ENCODE measurements around the gene XIST.
"Not testable (repeated sequence)": the region's sequence is repeated elsewhere in the genome, so short reads cannot be mapped to it uniquely, and the experiment has no call there.

The XIST gene

DNA sequence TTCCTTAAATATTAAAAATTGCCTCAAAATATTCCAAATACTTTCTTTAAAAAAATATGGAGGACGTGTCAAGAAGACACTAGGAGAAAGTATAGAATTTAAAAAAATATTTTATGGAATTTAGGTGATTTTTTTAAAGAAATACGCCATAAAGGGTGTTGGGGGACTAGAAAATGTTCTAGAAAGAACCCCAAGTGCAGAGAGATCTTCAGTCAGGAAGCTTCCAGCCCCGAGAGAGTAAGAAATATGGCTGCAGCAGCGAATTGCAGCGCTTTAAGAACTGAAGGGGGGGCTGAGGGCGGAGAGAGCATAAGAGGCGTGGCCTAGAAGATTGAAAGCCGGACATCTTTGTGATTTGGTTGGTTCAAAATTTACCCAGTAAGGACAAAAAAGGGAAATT lies at the start of gene XIST:
XIST (minus strand) TSS at position 248 of the 400 bp plus-strand sequence.
- ChIA-PET POLR2A (no interaction called here), CTCF (no interaction called here)
- TF ChIP-seq, protein P1, sequence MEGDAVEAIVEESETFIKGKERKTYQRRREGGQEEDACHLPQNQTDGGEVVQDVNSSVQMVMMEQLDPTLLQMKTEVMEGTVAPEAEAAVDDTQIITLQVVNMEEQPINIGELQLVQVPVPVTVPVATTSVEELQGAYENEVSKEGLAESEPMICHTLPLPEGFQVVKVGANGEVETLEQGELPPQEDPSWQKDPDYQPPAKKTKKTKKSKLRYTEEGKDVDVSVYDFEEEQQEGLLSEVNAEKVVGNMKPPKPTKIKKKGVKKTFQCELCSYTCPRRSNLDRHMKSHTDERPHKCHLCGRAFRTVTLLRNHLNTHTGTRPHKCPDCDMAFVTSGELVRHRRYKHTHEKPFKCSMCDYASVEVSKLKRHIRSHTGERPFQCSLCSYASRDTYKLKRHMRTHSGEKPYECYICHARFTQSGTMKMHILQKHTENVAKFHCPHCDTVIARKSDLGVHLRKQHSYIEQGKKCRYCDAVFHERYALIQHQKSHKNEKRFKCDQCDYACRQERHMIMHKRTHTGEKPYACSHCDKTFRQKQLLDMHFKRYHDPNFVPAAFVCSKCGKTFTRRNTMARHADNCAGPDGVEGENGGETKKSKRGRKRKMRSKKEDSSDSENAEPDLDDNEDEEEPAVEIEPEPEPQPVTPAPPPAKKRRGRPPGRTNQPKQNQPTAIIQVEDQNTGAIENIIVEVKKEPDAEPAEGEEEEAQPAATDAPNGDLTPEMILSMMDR (IDR thresholded peaks at IDR 0.05; ENCODE audit: control extremely low read depth, extremely low read depth, low read depth, missing control alignments), result no peak
- DNase-seq (ENCODE audit: extremely low spot score), result peak; percentile 35

GRCh38 chrX:73898315-73898714 lies 45.8 kb upstream of the XIST start:
- CTCF ChIA-PET; DNase-seq (ENCODE audit: extremely low spot score); POLR2A ChIA-PET: not testable (repeated sequence)

DNA sequence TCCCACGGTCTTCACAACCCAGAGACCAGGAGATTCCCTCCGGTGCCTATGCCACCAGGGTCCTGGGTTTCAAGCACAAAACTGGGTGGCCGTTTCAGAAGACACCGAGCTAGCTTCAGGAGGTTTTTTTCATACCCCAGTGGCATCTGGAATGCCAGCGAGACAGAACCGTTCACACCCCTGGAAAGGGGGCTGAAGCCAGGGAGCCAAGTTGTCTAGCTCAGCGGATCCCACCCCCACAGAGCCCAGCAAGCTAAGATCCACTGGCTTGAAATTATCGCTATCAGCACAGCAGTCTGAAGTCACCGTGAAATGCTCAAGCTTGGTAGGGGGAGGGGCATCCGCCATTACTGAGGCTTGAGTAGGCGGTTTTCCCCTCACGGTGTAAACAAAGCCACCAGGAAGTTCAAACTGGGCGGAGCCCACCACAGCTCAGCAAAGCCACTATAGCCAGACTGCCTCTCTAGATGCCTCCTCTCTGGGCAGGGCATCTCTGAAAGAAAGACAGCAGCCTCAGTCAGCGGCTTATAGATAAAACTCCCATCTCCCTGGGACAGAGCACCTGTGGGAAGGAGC lies 40.1 kb upstream of the XIST start:
- POLR2A ChIA-PET; DNase-seq (ENCODE audit: extremely low spot score): not testable (repeated sequence)
- CTCF ChIA-PET, result interaction anchor here (0.9 kb wide), 1 partner anchor 9 kb away, joined by 3 read pairs; no protein-coding TSS in a partner anchor

DNA sequence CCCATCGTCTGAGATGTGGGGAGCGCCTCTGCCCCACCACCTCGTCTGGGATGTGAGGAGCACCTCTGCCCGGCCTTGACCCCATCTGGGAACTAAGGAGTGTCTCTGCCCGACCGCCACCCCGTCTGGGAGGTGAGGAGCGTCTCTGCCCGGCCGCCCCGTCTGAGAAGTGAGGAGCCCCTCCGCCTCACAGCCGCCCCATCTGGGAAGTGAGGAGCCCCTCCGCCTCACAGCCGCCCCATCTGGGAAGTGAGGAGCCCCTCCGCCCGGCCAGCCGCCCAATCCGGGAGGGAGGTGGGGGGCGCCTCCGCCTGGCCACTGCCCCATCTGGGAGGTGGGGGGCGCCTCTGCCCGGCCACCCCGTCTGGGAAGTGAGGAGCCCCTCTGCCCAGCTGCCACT lies 29.7 kb upstream of the XIST start:
- CTCF ChIA-PET; POLR2A ChIA-PET; DNase-seq (ENCODE audit: extremely low spot score): not testable (repeated sequence)

- ChIA-PET CTCF (no interaction called here), POLR2A (no interaction called here)
- no peak for DNase-seq (ENCODE audit: extremely low spot score)
- TF ChIP-seq, protein P1 (IDR thresholded peaks at IDR 0.05; ENCODE audit: control extremely low read depth, extremely low read depth, low read depth, missing control alignments), result no peak
These were observed 25.2 kb upstream of the XIST start for GRCh38 chrX:73877687-73878086.

DNA sequence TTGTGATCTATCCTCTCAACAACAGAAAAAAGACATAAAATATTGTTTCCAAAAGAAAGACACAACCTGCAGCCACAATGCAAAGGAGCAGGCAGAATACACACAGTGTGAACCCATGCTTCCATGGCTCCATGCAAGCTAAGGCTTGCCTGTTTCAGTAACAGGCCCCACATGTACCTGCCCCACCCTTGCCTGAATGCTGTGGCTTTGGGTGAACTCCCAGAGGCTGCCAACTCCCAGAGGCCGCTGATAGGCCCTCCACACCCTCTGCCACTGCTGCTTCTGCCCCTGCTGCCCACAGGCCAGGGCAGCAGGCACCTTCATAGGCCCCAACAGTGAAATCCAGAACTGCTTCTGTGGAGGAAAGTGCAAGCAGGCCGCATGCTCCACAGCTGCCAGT lies 24.4 kb upstream of the XIST start:
- ChIA-PET CTCF (no interaction called here), POLR2A (no interaction called here)
- TF ChIP-seq, protein P1 (IDR thresholded peaks at IDR 0.05; ENCODE audit: control extremely low read depth, extremely low read depth, low read depth, missing control alignments), result no peak
- DNase-seq (ENCODE audit: extremely low spot score), result no peak

GRCh38 chrX:73868916-73869315 lies 16.4 kb upstream of the XIST start:
- POLR2A ChIA-PET, result no interaction called here
- TF ChIP-seq, protein P1 (IDR thresholded peaks at IDR 0.05; ENCODE audit: control extremely low read depth, extremely low read depth, low read depth, missing control alignments), result no peak

GRCh38 chrX:73867144-73867543 lies 14.6 kb upstream of the XIST start:
- CTCF ChIA-PET, result interaction anchor here (2.0 kb wide), 1 partner anchor 149 kb away, joined by 6 read pairs; no protein-coding TSS in a partner anchor
- TF ChIP-seq, protein P1 (IDR thresholded peaks at IDR 0.05; ENCODE audit: control extremely low read depth, extremely low read depth, low read depth, missing control alignments), result no peak
- DNase-seq (ENCODE audit: extremely low spot score), result no peak
- POLR2A ChIA-PET, result no interaction called here

More at GRCh38 chrX:73868916-73869315, 16.4 kb upstream of the XIST start:
- no peak for DNase-seq (ENCODE audit: extremely low spot score)
- CTCF ChIA-PET, result no interaction called here

Data from GM10248 (cell line).